Skeletal muscle cell (primary cell): ENCODE measurements around the gene OAF.
A peak's percentile ranks its signal among the peaks of the same experiment; 100 is the strongest.
"Not testable (repeated sequence)": the region's sequence is repeated elsewhere in the genome, so short reads cannot be mapped to it uniquely, and the experiment has no call there.

Experiments
- DNase-seq: peaks from one replicate; pipeline ENCODE4 v3.0.0-alpha.2; 2010; ENCODE audit warnings: low read depth
- H3K4me3 ChIP-seq: 2 replicates; pipeline ENCODE4 v1.5.1; 2011; ENCODE audit warnings: low read depth, mild to moderate bottlenecking, control low read depth, low read length, moderate library complexity

OAF gene

GRCh38 chr11:120236169-120237107 lies 25.6 kb downstream of the OAF start:
- no peak for DNase-seq
- H3K4me3 ChIP-seq, result no peak overlapping the region

- no peak overlapping the region for H3K4me3 ChIP-seq
- DNase-seq, result no peak
These were observed 28.3 kb downstream of the OAF start for GRCh38 chr11:120238968-120239620.

GRCh38 chr11:120239713-120240640 lies 29.1 kb downstream of the OAF start, which contains the start of gene POU2F3:
Gene POU2F3, plus strand, starts transcription at chr11:120240140. Its CDS starts 204 bp downstream, at chr11:120240344.
- no peak for DNase-seq
- H3K4me3 ChIP-seq, result no peak within 1 kb of the TSS

- H3K4me3 ChIP-seq, result no peak overlapping the region
- DNase-seq, result no peak
These were observed 30.0 kb downstream of the OAF start for GRCh38 chr11:120240866-120241265.

GRCh38 chr11:120241277-120241676 lies 30.4 kb downstream of the OAF start:
- no peak for DNase-seq
- H3K4me3 ChIP-seq, result no peak overlapping the region

- DNase-seq, result no peak
These were observed 32.4 kb downstream of the OAF start for GRCh38 chr11:120243221-120243620.

DNA sequence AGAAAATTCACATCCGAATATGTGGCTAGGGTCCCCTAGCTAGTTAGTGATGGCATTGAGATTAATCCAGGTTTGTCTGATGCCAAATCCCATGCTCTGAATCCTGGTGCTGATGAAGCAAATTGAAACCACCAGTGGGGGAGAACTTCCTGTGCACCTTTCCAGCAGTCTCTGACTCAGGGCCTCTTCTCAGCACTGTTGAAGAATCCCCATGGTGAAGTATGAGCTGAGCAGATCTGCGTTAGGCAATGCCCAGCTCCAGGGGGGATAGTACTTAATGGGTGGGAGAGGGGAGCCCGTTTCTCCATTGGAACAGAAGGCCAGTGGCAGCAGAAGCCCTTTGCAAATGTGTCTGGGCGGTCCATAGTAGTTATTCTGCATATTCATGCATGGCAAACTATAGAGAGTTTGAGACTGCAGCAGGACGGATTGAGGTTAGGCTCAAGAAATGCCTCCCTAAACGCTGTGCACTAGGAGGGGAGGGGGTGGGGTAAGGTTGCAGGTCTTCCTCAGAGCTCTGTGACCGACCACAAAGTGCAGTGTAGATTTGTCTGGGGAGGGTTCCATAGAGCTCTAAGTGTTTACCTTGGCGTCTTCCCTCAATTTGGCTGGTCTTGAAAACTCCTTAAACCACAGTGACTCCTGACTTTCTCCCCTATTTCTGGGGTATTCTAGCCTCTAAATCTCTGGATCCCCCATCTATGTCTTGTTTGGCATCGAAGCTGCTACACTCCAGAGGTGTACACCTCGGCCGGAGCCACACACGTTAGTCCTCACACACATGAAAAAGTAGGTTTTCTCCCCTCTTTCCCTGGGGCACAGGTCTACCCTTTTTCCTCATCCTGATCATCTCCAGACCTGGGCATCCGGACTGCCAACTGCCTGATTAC lies 33.9 kb downstream of the OAF start:
- H3K4me3 ChIP-seq, result no peak overlapping the region
- DNase-seq, result peak; percentile 9

More at GRCh38 chr11:120243221-120243620, 32.4 kb downstream of the OAF start:
- no peak overlapping the region for H3K4me3 ChIP-seq

- DNase-seq, result no peak
- H3K4me3 ChIP-seq, result no peak overlapping the region
These were observed 34.6 kb downstream of the OAF start for GRCh38 chr11:120245434-120245833.

GRCh38 chr11:120248551-120249278 lies 37.9 kb downstream of the OAF start:
- peak; percentile 20 for DNase-seq
- no peak overlapping the region for H3K4me3 ChIP-seq

DNA sequence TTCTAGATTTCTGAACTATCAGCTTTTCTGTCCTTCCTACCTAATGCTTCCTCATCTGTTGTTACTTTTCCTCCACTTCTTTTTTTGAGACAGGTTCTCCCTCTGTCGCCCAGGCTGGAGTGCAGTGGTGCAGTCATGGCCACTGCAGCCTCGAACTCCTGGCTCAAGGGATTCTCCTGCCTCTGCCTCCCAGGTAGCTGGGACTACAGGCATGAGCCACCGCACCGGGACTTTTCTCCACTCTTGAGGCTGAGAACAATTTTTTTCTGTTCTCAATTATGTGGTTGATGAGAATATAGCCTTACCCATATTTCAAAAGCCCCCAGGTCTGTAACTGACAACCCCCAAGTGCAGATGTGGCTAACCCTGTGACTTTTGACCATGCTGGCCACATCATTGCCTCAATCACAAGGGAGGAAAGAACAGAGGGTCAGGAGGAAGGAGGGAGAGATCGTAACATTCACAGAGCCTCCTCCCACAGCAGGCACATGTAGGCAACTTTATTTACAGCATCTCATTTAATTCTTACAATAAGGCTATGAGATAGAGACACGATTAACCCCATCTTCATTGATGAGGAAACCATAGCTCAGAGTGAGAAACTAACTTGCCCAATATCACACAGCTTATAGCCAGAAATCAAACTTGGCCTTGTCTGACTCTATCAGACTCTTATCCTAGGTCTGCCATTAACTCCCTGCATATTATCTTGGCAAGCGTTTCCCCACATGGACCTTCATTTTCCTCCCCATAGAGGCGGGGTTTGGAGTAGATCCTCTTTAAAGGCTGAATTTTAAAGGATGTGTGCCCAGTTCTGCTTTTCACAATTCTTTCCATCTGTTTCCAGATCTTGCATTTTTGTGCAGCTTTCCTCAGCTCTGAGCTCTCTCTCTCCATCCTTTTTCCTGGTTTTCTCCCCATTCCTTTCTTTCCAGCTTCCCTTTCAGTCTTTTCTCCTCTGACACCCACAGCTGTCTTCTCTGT lies 38.7 kb downstream of the OAF start:
- no peak overlapping the region for H3K4me3 ChIP-seq
- no peak for DNase-seq

- H3K4me3 ChIP-seq, DNase-seq: not testable (repeated sequence)
These were observed 42.5 kb downstream of the OAF start for GRCh38 chr11:120253377-120253776.

DNA sequence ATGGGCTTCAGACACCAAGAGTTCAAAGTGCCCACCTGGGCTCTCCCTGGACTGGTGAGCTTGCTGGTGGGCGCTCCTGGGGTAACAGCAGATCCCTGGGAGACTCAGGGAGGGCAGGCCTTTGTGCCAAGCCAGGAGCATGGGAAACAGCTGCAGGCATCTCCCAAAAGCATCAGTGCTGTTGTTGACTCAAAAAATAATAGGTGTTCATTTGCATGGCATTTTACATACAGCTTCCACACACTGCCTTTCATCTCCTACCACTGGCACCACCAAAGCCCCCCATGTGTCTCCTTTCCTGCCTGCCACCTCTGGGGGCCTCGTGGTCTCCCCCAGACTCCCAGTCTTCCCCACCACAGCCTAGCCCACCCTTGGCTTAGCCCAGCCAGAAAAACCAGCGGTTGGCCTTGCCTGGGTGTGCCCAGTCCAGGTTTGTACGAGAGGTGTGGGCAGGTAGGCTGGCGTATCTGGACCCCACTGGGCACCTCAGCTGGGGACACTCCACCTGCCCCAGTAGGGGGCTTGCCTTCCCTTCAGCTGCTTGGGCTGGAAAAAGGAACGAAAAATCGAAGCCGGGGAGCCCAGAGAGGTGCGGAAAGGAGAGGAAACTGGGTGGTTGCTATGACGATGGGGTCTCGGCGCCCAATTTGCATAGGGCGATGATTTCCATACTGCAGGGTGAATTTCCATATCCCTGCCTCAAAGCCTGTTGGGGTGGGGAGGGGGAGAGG lies 44.1 kb downstream of the OAF start:
- DNase-seq, result no peak
- H3K4me3 ChIP-seq, result no peak overlapping the region

- no peak for DNase-seq
- no peak overlapping the region for H3K4me3 ChIP-seq
These were observed 44.7 kb downstream of the OAF start for GRCh38 chr11:120255519-120255866.

DNA sequence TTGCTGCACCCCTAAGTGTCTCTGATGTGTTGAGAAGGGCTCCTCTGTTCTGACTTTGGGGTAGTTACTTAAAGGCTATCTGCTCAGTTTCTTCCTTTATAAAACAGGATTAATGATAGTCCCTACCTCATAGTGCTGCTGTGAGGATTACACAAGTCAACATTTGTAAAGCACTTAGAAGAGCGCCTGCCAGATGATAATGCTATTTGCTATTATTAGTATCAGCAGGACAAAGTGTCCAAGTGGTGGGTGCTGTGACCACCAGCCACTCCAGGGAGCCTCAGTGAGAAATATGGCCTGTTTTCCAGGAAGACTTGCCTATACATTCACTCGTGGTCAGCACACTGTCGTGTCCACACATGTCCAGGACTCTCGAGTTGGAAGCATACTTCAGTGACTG lies 45.3 kb downstream of the OAF start:
- DNase-seq, result no peak
- H3K4me3 ChIP-seq, result no peak overlapping the region

DNA sequence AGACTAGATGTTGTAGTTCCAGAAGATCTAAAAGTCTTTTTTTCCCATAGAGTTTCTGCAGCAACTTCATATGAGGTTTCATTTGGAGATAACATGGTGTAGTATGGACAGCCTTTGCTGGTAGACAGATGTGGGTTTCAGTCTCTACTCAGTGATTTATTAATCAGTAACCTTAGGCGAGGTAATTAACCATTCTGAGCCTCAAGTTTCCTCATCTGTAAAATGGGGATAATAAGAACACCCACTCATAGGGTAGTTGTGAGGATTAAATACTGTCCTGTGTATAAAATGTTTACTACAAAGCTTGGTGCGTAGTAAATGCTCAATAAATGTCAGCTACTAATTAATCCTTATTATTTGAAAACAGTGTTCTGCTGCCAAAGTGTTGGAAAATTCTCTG lies 45.9 kb downstream of the OAF start:
- DNase-seq, result no peak
- H3K4me3 ChIP-seq, result no peak overlapping the region

- no peak for DNase-seq
- no peak overlapping the region for H3K4me3 ChIP-seq
These were observed 46.5 kb downstream of the OAF start for GRCh38 chr11:120257346-120257745.
